GM23248 (cell line): ENCODE measurements around the gene CD8B2.

Source experiments
- EZH2 ChIP-seq: fragments of 200-600 bp; sonication (generic); IDR thresholded peaks from 2 replicates; pipeline ENCODE4 v1.6.1; 2018; ENCODE audit warnings: antibody characterized with exemption, mild to moderate bottlenecking; ENCODE audit not compliant: insufficient read depth, poor library complexity, severe bottlenecking
- EZH2phosphoT487 ChIP-seq: fragments of 200-600 bp; sonication (generic); IDR thresholded peaks from 2 replicates; pipeline ENCODE4 v1.6.1; 2018; ENCODE audit warnings: antibody characterized with exemption, moderate library complexity, mild to moderate bottlenecking, low read depth; ENCODE audit not compliant: insufficient read depth

GRCh38 chr2:106519767-106520166 lies 32.6 kb downstream of the CD8B2 start:
- TF ChIP-seq EZH2phosphoT487, result no peak
- no peak for TF ChIP-seq EZH2
